ENCODE measurements around the gene NR3C1.
"Not testable (repeated sequence)": the region's sequence is repeated elsewhere in the genome, so short reads cannot be mapped to it uniquely, and the experiment has no call there.

NR3C1 gene

GRCh38 chr5:143338658-143339366, 64.7 kb downstream of the NR3C1 start:
- no peak for DNase-seq (ENCODE audit: extremely low spot score)
- CTCF ChIA-PET: interaction anchor here (0.6 to 1.7 kb wide), 6 partner anchors 8 to 155 kb away, joined by 3 to 4 read pairs (median 3); no protein-coding TSS in a partner anchor
- POLR2A ChIA-PET: no interaction called here
- TF ChIP-seq, protein P1, sequence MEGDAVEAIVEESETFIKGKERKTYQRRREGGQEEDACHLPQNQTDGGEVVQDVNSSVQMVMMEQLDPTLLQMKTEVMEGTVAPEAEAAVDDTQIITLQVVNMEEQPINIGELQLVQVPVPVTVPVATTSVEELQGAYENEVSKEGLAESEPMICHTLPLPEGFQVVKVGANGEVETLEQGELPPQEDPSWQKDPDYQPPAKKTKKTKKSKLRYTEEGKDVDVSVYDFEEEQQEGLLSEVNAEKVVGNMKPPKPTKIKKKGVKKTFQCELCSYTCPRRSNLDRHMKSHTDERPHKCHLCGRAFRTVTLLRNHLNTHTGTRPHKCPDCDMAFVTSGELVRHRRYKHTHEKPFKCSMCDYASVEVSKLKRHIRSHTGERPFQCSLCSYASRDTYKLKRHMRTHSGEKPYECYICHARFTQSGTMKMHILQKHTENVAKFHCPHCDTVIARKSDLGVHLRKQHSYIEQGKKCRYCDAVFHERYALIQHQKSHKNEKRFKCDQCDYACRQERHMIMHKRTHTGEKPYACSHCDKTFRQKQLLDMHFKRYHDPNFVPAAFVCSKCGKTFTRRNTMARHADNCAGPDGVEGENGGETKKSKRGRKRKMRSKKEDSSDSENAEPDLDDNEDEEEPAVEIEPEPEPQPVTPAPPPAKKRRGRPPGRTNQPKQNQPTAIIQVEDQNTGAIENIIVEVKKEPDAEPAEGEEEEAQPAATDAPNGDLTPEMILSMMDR (IDR thresholded peaks at IDR 0.05; ENCODE audit: control extremely low read depth, extremely low read depth, low read depth, missing control alignments): no peak

DNA sequence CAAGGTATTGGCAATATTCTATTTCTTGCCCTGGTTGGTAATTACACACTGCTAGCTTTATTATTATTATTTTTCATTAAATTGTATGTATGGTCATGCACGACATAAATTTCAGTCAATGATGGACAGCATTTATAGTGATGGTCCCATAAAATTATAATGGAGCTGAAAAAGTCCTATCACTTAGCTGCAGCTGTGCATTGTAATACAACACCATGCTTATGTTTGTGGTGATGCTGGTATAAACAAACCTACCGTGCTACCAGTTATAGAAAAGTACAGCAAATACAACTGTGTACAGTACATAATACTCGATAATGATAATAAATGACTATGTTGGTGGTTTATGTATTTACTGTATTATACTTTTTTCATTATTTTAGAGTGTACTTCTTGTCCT, 65.5 kb downstream of the NR3C1 start:
- TF ChIP-seq, protein P1 (IDR thresholded peaks at IDR 0.05; ENCODE audit: control extremely low read depth, extremely low read depth, low read depth, missing control alignments): no peak
- DNase-seq (ENCODE audit: extremely low spot score): no peak
- CTCF ChIA-PET: interaction anchor here (0.7 to 1.5 kb wide), 3 partner anchors 10 to 66 kb away, joined by 3 read pairs; no protein-coding TSS in a partner anchor
- POLR2A ChIA-PET: no interaction called here

DNA sequence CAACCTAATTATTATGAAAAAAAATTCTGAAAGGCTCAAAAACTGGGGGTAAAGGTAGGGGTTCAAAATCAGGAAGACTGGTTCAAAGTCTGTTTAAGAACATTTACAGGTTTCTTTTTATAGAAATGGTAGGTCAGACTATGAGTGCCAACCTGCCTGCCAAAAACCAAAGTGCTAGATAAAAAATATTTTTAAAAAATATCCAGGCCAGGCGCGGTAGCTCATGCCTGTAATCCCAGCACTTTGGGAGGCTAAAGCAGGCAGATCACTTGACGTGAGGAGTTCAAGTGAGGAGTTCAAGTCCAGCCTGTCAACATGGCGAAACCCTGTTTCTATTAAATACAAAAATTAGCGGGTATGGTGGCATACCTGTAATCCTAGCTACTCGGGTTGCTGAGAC, 67.0 kb downstream of the NR3C1 start:
- TF ChIP-seq, protein P1 (IDR thresholded peaks at IDR 0.05; ENCODE audit: control extremely low read depth, extremely low read depth, low read depth, missing control alignments): no peak
- no peak for DNase-seq (ENCODE audit: extremely low spot score)
- POLR2A ChIA-PET: no interaction called here
- CTCF ChIA-PET: interaction anchor here (1.3 to 2.2 kb wide), 3 partner anchors 15 to 42 kb away, joined by 3 to 11 read pairs (median 4); no protein-coding TSS in a partner anchor

DNA sequence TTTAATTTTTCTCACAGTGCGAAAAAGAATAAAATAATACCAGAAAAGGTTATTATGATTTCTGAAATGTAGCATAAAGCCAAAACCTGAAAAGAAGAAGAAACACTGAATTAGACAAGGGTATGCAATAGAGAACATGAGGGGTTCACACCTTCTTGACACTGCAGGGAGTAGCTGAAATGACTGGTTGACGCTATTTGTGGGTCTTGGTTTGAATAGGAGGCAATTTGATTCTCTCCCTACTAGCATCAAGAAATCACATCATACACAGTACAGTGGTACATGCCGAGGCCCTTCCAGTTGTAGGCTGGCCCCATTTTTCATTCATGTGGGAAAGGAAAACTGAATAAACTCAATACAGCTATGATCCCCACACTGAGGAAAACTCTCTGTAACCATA, 68.6 kb downstream of the NR3C1 start:
- TF ChIP-seq, protein P1 (IDR thresholded peaks at IDR 0.05; ENCODE audit: control extremely low read depth, extremely low read depth, low read depth, missing control alignments): no peak
- CTCF ChIA-PET: interaction anchor here (1.6 kb wide), 1 partner anchor 41 kb away, joined by 3 read pairs; no protein-coding TSS in a partner anchor
- POLR2A ChIA-PET: no interaction called here
- DNase-seq (ENCODE audit: extremely low spot score): no peak

GRCh38 chr5:143334380-143334779, 69.1 kb downstream of the NR3C1 start:
- DNase-seq (ENCODE audit: extremely low spot score); POLR2A ChIA-PET: not testable (repeated sequence)
- CTCF ChIA-PET: interaction anchor here (1.6 kb wide), 1 partner anchor 40 kb away, joined by 3 read pairs; no protein-coding TSS in a partner anchor

DNA sequence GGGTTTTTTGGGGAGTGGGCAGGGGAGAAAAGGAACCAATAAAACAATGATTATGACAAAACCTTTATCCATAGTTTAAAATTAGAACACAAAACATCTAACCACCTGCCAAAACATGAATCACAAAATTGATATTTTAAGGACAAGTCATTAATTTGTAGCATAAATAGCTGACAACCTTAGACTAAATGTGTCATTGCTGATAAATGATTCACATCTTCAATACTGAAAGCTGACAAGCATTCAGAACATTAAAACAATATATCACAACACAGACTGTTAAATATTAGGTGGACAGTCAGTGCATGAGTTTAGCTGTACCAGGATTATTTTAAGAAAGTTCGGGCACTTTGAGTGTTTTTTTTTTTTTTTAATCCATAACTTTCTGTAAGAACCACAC, 71.5 kb downstream of the NR3C1 start:
- ChIA-PET CTCF (interaction anchor here (0.6 to 1.4 kb wide), 2 partner anchors 11 to 16 kb away, joined by 3 to 4 read pairs; no protein-coding TSS in a partner anchor), POLR2A (no interaction called here)
- no peak for DNase-seq (ENCODE audit: extremely low spot score)
- TF ChIP-seq, protein P1 (IDR thresholded peaks at IDR 0.05; ENCODE audit: control extremely low read depth, extremely low read depth, low read depth, missing control alignments): no peak

GRCh38 chr5:143329843-143330242, 73.6 kb downstream of the NR3C1 start:
- DNase-seq (ENCODE audit: extremely low spot score): no peak
- POLR2A ChIA-PET: no interaction called here
- CTCF ChIA-PET: interaction anchor here (1.2 kb wide), 1 partner anchor 10 kb away, joined by 3 read pairs; no protein-coding TSS in a partner anchor
- TF ChIP-seq, protein P1 (IDR thresholded peaks at IDR 0.05; ENCODE audit: control extremely low read depth, extremely low read depth, low read depth, missing control alignments): no peak
